CD4-positive, alpha-beta T cell (primary cell): ENCODE results near the gene GDPD1. TPM values are rescaled to one million over a fixed set of nuclear protein-coding genes. Genes with fewer than 3 reads are reported as not detected.
"Not testable (repeated sequence)": the region's sequence is repeated elsewhere in the genome, so short reads cannot be mapped to it uniquely, and the experiment has no call there.

ENCODE experiments used
- ATAC-seq: fragments of 200-7000 bp; cut with Tn5 transposase; one replicate; pipeline ENCODE4 v1.10.0; 2022; ENCODE audit warnings: mild to moderate bottlenecking; ENCODE audit not compliant: poor library complexity
- CTCF ChIA-PET: fragments of 350-600 bp; sonication (Branson Sonifier 250); formaldehyde crosslinking; loops from one replicate; lab custom pipeline; 2021; ENCODE audit warnings: antibody characterized with exemption, inconsistent platforms; lab: Charles Lee
- POLR2A ChIA-PET: fragments of 350-600 bp; sonication (Branson Sonifier 250); formaldehyde crosslinking; loops from one replicate; lab custom pipeline; 2021; ENCODE audit warnings: antibody characterized with exemption, inconsistent platforms; lab: Charles Lee
- DNase-seq, 14 experiments: peaks; one replicate each; pipeline ENCODE4 v3.0.0-alpha.2; 2013 to 2020; ENCODE audit warnings: mixed read lengths in 2 of 14
- H3K27ac ChIP-seq, 2 donors: one replicate each; pipeline versions ENCODE4 v1.5.1 to v1.7.0; 2013; ENCODE audit warnings: low read length in 2 of 2, low read depth in 1 of 2, mild to moderate bottlenecking in 1 of 2
- H3K27me3 ChIP-seq, 2 experiments: 1 replicate in 1 of 2; 2 replicates in 1 of 2; pipeline versions ENCODE4 v1.6.1 to v1.7.0; 2013; ENCODE audit warnings: low read length in 2 of 2, control low read depth in 1 of 2, mild to moderate bottlenecking in 1 of 2, moderate library complexity in 1 of 2; ENCODE audit not compliant: insufficient read depth in 2 of 2, control insufficient read depth in 1 of 2
- H3K36me3 ChIP-seq: one replicate; pipeline ENCODE4 v1.6.1; 2013; ENCODE audit warnings: low read length, control low read depth; ENCODE audit not compliant: insufficient read depth
- H3K4me1 ChIP-seq: one replicate; pipeline ENCODE4 v1.6.1; 2013; ENCODE audit warnings: low read length, control low read depth; ENCODE audit not compliant: insufficient read depth
- H3K4me3 ChIP-seq: one replicate; pipeline ENCODE4 v1.5.1; 2013; ENCODE audit warnings: mild to moderate bottlenecking, low read length, moderate library complexity
- H3K9me3 ChIP-seq, 2 experiments: 1 replicate in 1 of 2; 2 replicates in 1 of 2; pipeline versions ENCODE4 v1.6.1 to v1.7.0; 2013; ENCODE audit warnings: low read length in 2 of 2, mild to moderate bottlenecking in 2 of 2, control low read depth in 1 of 2, moderate library complexity in 1 of 2; ENCODE audit not compliant: control insufficient read depth in 1 of 2, insufficient read depth in 1 of 2
- H3K27ac Mint-ChIP-seq: one replicate; pipeline ENCODE4 v1.8.0; 2020; ENCODE audit warnings: mixed read lengths
- H3K27me3 Mint-ChIP-seq: one replicate; pipeline ENCODE4 v1.8.0; 2021; ENCODE audit warnings: mixed read lengths
- H3K36me3 Mint-ChIP-seq: one replicate; pipeline ENCODE4 v1.8.0; 2021; ENCODE audit warnings: low read depth, mixed read lengths
- H3K4me1 Mint-ChIP-seq: one replicate; pipeline ENCODE4 v1.8.0; 2021; ENCODE audit warnings: low read depth, mixed read lengths
- H3K4me3 Mint-ChIP-seq: one replicate; pipeline ENCODE4 v1.8.0; 2020; ENCODE audit warnings: mild to moderate bottlenecking, mixed read lengths
- H3K9me3 Mint-ChIP-seq: one replicate; pipeline ENCODE4 v1.8.0; 2020; ENCODE audit warnings: mixed read lengths
- CTCF ChIP-seq: fragments of 200-600 bp; IDR thresholded peaks from one replicate; pipeline ENCODE4 v1.8.0; 2022; ENCODE audit warnings: antibody characterized with exemption, mild to moderate bottlenecking
- intact Hi-C, 2 experiments: fragments of 100-400 bp; cut with DNase I in 1 of 2; cut with micrococcal nuclease in 1 of 2; formaldehyde crosslinking; loops; one replicate each; pipeline versions ENCODE4 v1.15.1 to v1.9.0; 2023 to 2025; cut with DNase I, micrococcal nuclease
- total RNA-seq, 174 experiments: library from RNA in 2 of 174; stranded (reverse) in 2 of 174; gene quantifications; one replicate each; pipeline ENCODE4 v1.2.3 and lab custom pipeline; 2021 to 2026

The GDPD1 gene
- total RNA-seq, 2 experiments from 2014 or later: 2.0 to 2.3 TPM

DNA sequence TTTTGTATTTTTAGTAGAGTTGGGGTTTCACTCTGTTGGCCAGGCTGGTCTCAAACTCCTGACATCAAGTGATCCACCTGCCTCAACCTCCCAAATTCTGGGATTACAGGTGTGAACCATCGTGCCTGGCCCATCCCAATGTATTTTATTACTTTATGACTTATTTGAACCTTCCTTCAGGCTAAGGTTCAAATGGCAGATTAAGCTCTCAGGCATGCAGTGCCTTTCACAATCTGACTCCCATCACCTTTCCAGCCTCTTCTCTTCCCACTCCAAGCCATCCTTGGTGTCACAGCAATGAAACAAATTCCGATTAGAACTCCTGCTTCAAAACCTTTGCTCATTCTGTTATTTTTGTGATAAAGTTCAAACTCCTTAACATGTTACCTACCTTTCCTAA is 84.5 kb downstream of the GDPD1 start:
- no peak overlapping the region for H3K4me3 Mint-ChIP-seq
- H3K27ac Mint-ChIP-seq: no peak overlapping the region

GRCh38 chr17:59310263-59310920 is 90.1 kb downstream of the GDPD1 start:
- intact Hi-C loops: loop anchor here in 1 of 2 experiments (5.0 kb wide), 1 partner anchor 88 kb away; the partner anchor contains the start of gene GDPD1
- peaks cover 6% of the 10 kb centered on the region for H3K4me1 Mint-ChIP-seq
- ChIA-PET POLR2A (interaction anchor here (0.8 to 2.0 kb wide), 7 partner anchors 19 to 792 kb away, joined by 3 to 12 read pairs (median 5); no protein-coding TSS in a partner anchor), CTCF (interaction anchor here (0.6 to 2.1 kb wide), 8 partner anchors 11 to 211 kb away, joined by 3 to 46 read pairs (median 4); no protein-coding TSS in a partner anchor)
- H3K27ac Mint-ChIP-seq: no peak overlapping the region
- H3K36me3 Mint-ChIP-seq: no peaks in the 10 kb centered on the region
- H3K27ac ChIP-seq: no peak overlapping the region
- no peak for TF ChIP-seq CTCF
- no peaks in the 10 kb centered on the region for H3K36me3 ChIP-seq
- no peaks in the 10 kb centered on the region for H3K9me3 ChIP-seq
- H3K4me3 ChIP-seq: no peak overlapping the region
- no peaks in the 10 kb centered on the region for H3K27me3 ChIP-seq
- H3K4me1 ChIP-seq: no peaks in the 10 kb centered on the region
- DNase-seq (no peak), ATAC-seq (no peak)
- H3K27me3 Mint-ChIP-seq: no peaks in the 10 kb centered on the region
- H3K4me3 Mint-ChIP-seq: no peak overlapping the region
- H3K9me3 Mint-ChIP-seq: no peaks in the 10 kb centered on the region

More for the DNA sequence above, 84.5 kb downstream of the GDPD1 start:
- Histone ChIP-seq H3K9me3 (no peaks in the 10 kb centered on the region), H3K4me1 (no peaks in the 10 kb centered on the region), H3K27ac (no peak overlapping the region), H3K4me3 (no peak overlapping the region), H3K36me3 (no peaks in the 10 kb centered on the region), H3K27me3 (no peaks in the 10 kb centered on the region)
- CTCF ChIA-PET: interaction anchor here (0.6 kb wide), 1 partner anchor 138 kb away, joined by 3 read pairs; no protein-coding TSS in a partner anchor
- POLR2A ChIA-PET: no interaction called here
- Mint-ChIP-seq H3K4me1 (no peaks in the 10 kb centered on the region), H3K9me3 (no peaks in the 10 kb centered on the region), H3K36me3 (no peaks in the 10 kb centered on the region), H3K27me3 (peaks cover 4% of the 10 kb centered on the region)
- no peak for ATAC-seq
- intact Hi-C loops: no loop called here
- TF ChIP-seq CTCF: no peak
- no peak for DNase-seq

GRCh38 chr17:59311051-59311468 is 90.7 kb downstream of the GDPD1 start:
- Histone ChIP-seq H3K9me3 (no peaks in the 10 kb centered on the region), H3K27ac (no peak overlapping the region), H3K4me1 (no peaks in the 10 kb centered on the region), H3K36me3 (no peaks in the 10 kb centered on the region), H3K4me3 (no peak overlapping the region), H3K27me3 (no peaks in the 10 kb centered on the region)
- no peak overlapping the region for H3K27ac Mint-ChIP-seq
- peaks cover 6% of the 10 kb centered on the region for H3K4me1 Mint-ChIP-seq
- ChIA-PET POLR2A (interaction anchor here (0.8 to 2.0 kb wide), 7 partner anchors 18 to 793 kb away, joined by 3 to 12 read pairs (median 5); no protein-coding TSS in a partner anchor), CTCF (interaction anchor here (0.6 to 2.1 kb wide), 10 partner anchors 10 to 210 kb away, joined by 3 to 46 read pairs (median 4); no protein-coding TSS in a partner anchor)
- no peaks in the 10 kb centered on the region for H3K9me3 Mint-ChIP-seq
- peak in 8 of 14 experiments; percentile 17 to 80 (median 39) for DNase-seq
- ATAC-seq: peak; percentile 99
- intact Hi-C loops: loop anchor here (1.0 to 5.0 kb wide), 3 partner anchors 89 to 210 kb away; partner anchors contain the start of gene GDPD1 (in 1 of the 2)
- TF ChIP-seq CTCF: peak; percentile 89
- no peaks in the 10 kb centered on the region for H3K36me3 Mint-ChIP-seq
- H3K27me3 Mint-ChIP-seq: no peaks in the 10 kb centered on the region
- H3K4me3 Mint-ChIP-seq: no peak overlapping the region

GRCh38 chr17:59311521-59311920 is 91.2 kb downstream of the GDPD1 start:
- not testable (repeated sequence) for H3K4me1 Mint-ChIP-seq, H3K4me1 ChIP-seq, H3K27ac ChIP-seq, H3K36me3 Mint-ChIP-seq, H3K9me3 Mint-ChIP-seq, H3K36me3 ChIP-seq, H3K4me3 ChIP-seq, DNase-seq, H3K27ac Mint-ChIP-seq, H3K27me3 ChIP-seq, ATAC-seq, H3K27me3 Mint-ChIP-seq, H3K9me3 ChIP-seq, H3K4me3 Mint-ChIP-seq
- intact Hi-C loops: loop anchor here (1.0 to 5.0 kb wide), 3 partner anchors 89 to 210 kb away; partner anchors contain the start of gene GDPD1 (in 1 of the 2)
- CTCF ChIA-PET: interaction anchor here (0.9 to 2.1 kb wide), 7 partner anchors 10 to 210 kb away, joined by 3 to 46 read pairs (median 5); no protein-coding TSS in a partner anchor
- POLR2A ChIA-PET: interaction anchor here (1.0 to 2.0 kb wide), 5 partner anchors 18 to 130 kb away, joined by 3 to 12 read pairs (median 6); no protein-coding TSS in a partner anchor
